ENCODE results near the gene MARCHF9.

Gene MARCHF9

DNA sequence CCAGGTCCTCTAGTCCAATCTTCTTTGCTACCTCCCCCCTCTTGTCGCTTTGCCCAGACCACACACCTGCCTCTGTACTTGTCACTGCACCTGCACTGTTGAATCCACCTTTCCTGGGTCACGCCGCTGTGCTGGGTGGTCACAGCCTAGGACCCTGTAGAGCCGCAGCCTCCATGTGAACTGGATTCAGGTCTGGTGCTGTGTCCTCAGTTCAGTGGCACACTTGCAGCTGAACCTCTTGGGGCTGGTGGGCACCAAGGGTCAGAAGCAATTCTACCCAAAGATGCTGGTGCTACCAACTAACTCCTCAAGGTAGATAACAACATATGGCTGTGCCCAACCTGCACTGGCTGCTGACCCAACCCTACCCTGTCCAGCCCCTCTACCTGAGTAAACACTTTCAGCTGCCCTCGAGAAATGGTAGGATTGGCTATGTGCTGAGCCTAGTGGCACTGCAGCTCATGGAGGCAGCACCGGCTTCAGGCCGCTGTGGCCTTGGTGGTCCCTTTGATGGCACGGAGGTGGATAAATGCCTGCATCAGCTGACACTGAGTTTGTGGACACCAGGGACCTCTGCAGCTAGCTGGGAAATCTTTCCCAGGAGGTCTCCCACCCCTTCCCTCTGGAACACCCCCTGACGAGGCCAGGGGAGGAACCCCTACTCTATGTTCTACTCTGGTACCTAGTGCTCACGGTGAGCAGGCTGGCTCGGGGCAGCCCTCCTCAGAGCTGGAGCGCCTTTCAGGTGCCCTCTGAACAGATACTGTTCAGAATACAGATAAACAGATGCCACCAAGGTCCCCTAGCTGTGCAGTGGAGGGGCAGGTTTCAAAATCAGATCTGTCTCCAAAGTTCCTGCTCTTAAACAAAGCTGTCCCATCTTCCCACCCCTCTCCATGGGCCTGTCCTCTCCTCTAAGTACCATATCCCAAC, 30.6 kb upstream of the MARCHF9 start:
- no peak for DNase-seq (ENCODE audit: low spot score)

GRCh38 chr12:57724936-57725740, 29.8 kb upstream of the MARCHF9 start:
- DNase-seq (ENCODE audit: low spot score) = no peak

- no peak for DNase-seq (ENCODE audit: low spot score)
Observed at GRCh38 chr12:57725851-57726150, 29.1 kb upstream of the MARCHF9 start.

DNA sequence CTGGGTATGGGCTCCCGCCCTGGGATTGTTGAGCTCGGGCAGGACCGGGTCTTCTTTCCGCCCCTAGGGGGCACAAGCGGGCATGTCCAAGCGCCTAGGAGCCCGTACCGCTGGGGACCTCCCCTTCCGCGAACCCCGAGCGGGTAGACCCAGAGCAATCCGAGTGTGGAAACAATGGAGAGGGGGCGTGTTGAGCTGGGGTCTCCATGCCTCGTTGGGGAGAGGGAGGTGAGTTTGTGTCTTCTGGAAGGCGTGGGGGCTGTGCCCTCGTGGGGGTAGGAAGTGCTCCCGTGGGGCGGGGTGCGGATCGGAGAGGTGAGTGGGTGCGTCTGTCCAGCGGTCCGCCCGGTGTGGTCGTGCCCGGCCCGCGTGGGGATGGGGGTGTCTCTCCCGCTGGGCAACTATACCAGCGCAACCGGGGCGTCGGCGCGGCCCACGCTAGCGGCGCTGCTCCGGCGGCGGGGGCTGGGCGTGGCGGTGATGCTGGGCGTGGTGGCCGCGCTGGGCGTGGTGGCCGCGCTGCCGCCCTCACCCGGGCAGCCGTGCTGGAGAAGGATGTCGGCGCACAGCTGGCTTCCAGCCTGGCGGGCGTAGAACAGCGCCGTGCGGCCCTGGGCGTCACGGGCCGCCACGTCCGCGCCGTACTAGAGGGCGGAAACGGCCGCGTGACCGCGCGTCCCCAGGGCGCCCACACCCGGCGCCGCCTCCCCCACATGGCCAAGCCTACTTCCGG, 28.6 kb upstream of the MARCHF9 start:
- DNase-seq (ENCODE audit: low spot score) = peak; percentile 80

DNA sequence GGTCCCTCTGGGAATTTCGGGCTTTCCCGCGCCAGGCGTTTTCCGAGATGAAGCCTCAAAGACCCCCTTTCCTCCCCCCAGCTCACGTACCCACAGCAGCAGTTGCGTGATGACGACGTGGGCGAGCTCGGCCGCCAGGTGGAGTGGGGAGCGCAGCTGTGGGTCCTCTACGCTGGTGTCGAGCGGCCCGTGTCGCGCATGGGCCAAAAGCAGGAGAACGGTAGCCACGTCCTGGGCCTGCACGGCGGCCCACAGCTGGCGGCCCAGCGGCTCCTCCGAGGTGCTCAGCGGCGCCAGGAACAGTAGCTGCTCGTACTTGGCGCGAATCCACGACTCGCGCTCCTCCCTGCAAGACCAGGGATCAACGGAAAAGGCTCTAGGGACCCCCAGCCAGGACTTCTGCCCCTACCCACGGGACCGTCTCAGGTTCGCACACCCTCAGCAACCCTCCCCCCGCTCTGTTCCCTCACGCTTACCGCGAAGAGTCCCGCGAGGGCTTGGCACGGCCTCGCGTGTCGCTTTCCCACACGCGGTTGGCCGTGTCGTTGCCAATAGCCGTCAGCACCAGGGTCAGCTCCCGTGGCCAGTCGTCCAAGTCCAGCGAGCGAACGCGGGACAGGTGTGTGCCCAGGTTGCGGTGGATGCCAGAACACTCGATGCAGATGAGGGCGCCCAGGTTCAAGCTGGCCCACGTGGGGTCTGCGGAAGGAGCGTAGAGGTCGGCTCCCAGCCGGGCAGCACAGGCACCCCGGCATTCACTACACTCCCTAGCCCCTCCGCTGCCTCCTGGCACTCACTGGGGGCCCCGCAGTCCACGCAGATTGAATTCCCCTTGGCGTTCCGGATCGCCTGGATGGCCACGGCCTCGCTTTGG, 27.8 kb upstream of the MARCHF9 start:
- DNase-seq (ENCODE audit: low spot score) = no peak

- no peak for DNase-seq (ENCODE audit: low spot score)
Observed at GRCh38 chr12:57727758-57728395, 27.0 kb upstream of the MARCHF9 start.

- no peak for DNase-seq (ENCODE audit: low spot score)
Observed at GRCh38 chr12:57729321-57729844, 25.5 kb upstream of the MARCHF9 start.

DNA sequence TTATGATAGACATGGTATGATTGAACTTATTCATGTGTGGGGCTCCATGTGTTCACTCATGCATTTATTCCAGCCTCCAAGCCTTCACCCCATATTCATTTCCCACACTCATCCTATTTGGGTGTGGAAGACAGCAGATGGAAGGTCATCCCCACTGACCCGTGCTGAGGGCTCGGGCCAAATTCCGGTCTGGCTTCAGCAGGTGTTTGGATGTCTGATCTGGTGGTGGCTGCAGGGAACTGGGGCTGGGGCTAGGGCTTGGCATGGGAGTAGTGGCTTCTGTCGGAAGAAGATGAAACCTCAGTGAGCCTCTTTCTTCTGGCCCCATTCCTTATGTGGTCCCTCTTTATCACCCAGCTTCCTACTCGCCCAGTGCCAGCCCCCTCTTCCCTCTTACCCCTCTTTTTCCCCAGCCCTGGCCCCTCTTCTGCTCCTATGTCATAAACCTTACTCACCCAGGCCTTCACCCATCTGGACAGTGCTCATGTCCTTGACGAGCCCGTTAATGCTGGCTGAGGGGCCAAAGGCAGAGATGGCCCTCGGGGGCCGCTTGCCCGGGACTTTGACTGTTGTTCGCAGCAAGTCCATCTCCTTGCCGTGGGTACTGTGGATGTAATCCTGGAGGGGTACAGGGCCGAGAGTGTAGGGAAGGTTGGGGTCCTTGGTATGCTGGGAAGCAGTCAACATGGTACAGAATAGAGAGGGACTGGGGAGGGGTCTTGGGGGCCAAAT, 24.4 kb upstream of the MARCHF9 start:
- DNase-seq (ENCODE audit: low spot score) = no peak

GRCh38 chr12:57731411-57732080, 23.4 kb upstream of the MARCHF9 start:
- DNase-seq (ENCODE audit: low spot score) = no peak

- DNase-seq (ENCODE audit: low spot score) = no peak
Observed at GRCh38 chr12:57732270-57732669, 22.6 kb upstream of the MARCHF9 start.

- no peak for DNase-seq (ENCODE audit: low spot score)
Observed at GRCh38 chr12:57732726-57733593, 21.9 kb upstream of the MARCHF9 start.

GRCh38 chr12:57733928-57734327, 21.0 kb upstream of the MARCHF9 start:
- DNase-seq (ENCODE audit: low spot score) = no peak

- no peak for DNase-seq (ENCODE audit: low spot score)
Observed at GRCh38 chr12:57734591-57734990, 20.3 kb upstream of the MARCHF9 start.

- no peak for DNase-seq (ENCODE audit: low spot score)
Observed at GRCh38 chr12:57735198-57735855, 19.6 kb upstream of the MARCHF9 start.

GRCh38 chr12:57735952-57736740, 18.8 kb upstream of the MARCHF9 start:
- no peak for DNase-seq (ENCODE audit: low spot score)

GRCh38 chr12:57736741-57737466, 18.0 kb upstream of the MARCHF9 start:
- no peak for DNase-seq (ENCODE audit: low spot score)

Measured in kidney capillary endothelial cell (primary cell).